B cell (primary cell): ENCODE data around the gene TDRD15. TPM values are rescaled to one million over a fixed set of nuclear protein-coding genes. Genes with fewer than 3 reads are reported as not detected.
"Not testable (repeated sequence)": the region's sequence is repeated elsewhere in the genome, so short reads cannot be mapped to it uniquely, and the experiment has no call there.

Experiments
- ATAC-seq: fragments of 200-7000 bp; cut with Tn5 transposase; one replicate; pipeline ENCODE4 v1.10.0; 2021; ENCODE audit warnings: low read depth, mild to moderate bottlenecking, moderate number of reproducible peaks, moderate library complexity
- CTCF ChIA-PET: fragments of 350-600 bp; sonication (Branson Sonifier 250); formaldehyde crosslinking; loops from one replicate; lab custom pipeline; 2021; ENCODE audit warnings: antibody characterized with exemption, inconsistent platforms; lab: Charles Lee
- POLR2A ChIA-PET: fragments of 350-600 bp; sonication (Branson Sonifier 250); formaldehyde crosslinking; loops from one replicate; lab custom pipeline; 2021; ENCODE audit warnings: antibody characterized with exemption; lab: Charles Lee
- DNase-seq: peaks from one replicate; pipeline ENCODE4 v3.0.0; 2013
- H2AFZ ChIP-seq: 2 replicates; pipeline ENCODE4 v1.6.1; 2012; ENCODE audit warnings: mild to moderate bottlenecking, low read depth, low read length; ENCODE audit not compliant: insufficient read depth, poor library complexity, severe bottlenecking
- H3K27ac ChIP-seq, 2 donors: 1 replicate in 1 of 2; 2 replicates in 1 of 2; pipeline ENCODE4 v1.5.1; 2012 to 2013; ENCODE audit warnings: low read length in 2 of 2, mild to moderate bottlenecking in 2 of 2, moderate library complexity in 1 of 2
- H3K27me3 ChIP-seq, 4 experiments: fragments of 200-600 bp in 1 of 4; sonication (generic) in 1 of 4; replicated peaks in 1 of 4; 1 replicate in 2 of 4; 2 replicates in 2 of 4; pipeline versions ENCODE4 v1.6.1 to v1.7.0; 2013 to 2016; ENCODE audit warnings: low read length in 3 of 4, mild to moderate bottlenecking in 2 of 4, mixed read lengths in 1 of 4, moderate library complexity in 1 of 4; ENCODE audit not compliant: insufficient read depth in 4 of 4, control insufficient read depth in 3 of 4; ENCODE audit errors: control extremely low read depth in 1 of 4
- H3K36me3 ChIP-seq, 2 experiments: replicated peaks in 1 of 2; 1 replicate in 1 of 2; 2 replicates in 1 of 2; pipeline versions ENCODE4 v1.6.1 to v1.7.1; 2013; ENCODE audit warnings: low read length in 1 of 2; ENCODE audit not compliant: insufficient read depth in 2 of 2, control insufficient read depth in 1 of 2; ENCODE audit errors: control extremely low read depth in 1 of 2, extremely low read depth in 1 of 2
- H3K4me1 ChIP-seq, 2 donors: fragments of 200-600 bp in 1 of 2; sonication (generic) in 1 of 2; 1 replicate in 1 of 2; 2 replicates in 1 of 2; pipeline versions ENCODE4 v1.5.1 to v1.6.1; 2013 to 2017; ENCODE audit warnings: low read length in 2 of 2; ENCODE audit not compliant: control insufficient read depth in 2 of 2, insufficient read depth in 2 of 2
- H3K4me2 ChIP-seq: replicated peaks from 2 replicates; pipeline ENCODE3; 2012; ENCODE audit warnings: mild to moderate bottlenecking, low read depth, low read length; ENCODE audit not compliant: poor library complexity, severe bottlenecking
- H3K4me3 ChIP-seq, 5 experiments: fragments of 200-600 bp in 1 of 5; sonication (generic) in 1 of 5; 1 replicate in 3 of 5; 2 replicates in 2 of 5; pipeline versions ENCODE4 v1.5.1 to v1.7.0; 2011 to 2016; ENCODE audit warnings: low read length in 4 of 5, mild to moderate bottlenecking in 4 of 5, low read depth in 2 of 5, control low read depth in 1 of 5, moderate library complexity in 1 of 5; ENCODE audit not compliant: insufficient read depth in 1 of 5; ENCODE audit errors: control extremely low read depth in 1 of 5, extremely low read depth in 1 of 5
- H3K79me2 ChIP-seq: fragments of 200-600 bp; sonication (generic); one replicate; pipeline ENCODE4 v1.6.0; 2016; ENCODE audit warnings: low read length; ENCODE audit not compliant: control insufficient read depth, insufficient read depth
- H3K9ac ChIP-seq: fragments of 200-600 bp; sonication (generic); 2 replicates; pipeline ENCODE4 v1.6.1; 2017; ENCODE audit warnings: mild to moderate bottlenecking, low read length, moderate library complexity
- H3K9me3 ChIP-seq, 3 donors: one replicate each; pipeline versions ENCODE4 v1.6.1 to v1.7.1; 2013; ENCODE audit warnings: low read length in 2 of 3; ENCODE audit not compliant: control insufficient read depth in 2 of 3, insufficient read depth in 1 of 3; ENCODE audit errors: control extremely low read depth in 1 of 3
- H4K20me1 ChIP-seq: 2 replicates; pipeline ENCODE4 v1.6.0; 2012; ENCODE audit warnings: mild to moderate bottlenecking, low read length; ENCODE audit not compliant: insufficient read depth, control insufficient read depth, poor library complexity, severe bottlenecking
- H3K27ac Mint-ChIP-seq: one replicate; pipeline ENCODE4 v1.8.0; 2021; ENCODE audit warnings: mixed read lengths
- H3K27me3 Mint-ChIP-seq: one replicate; pipeline ENCODE4 v1.8.0; 2021; ENCODE audit warnings: mixed read lengths
- H3K4me1 Mint-ChIP-seq: one replicate; pipeline ENCODE4 v1.8.0; 2021; ENCODE audit warnings: mixed read lengths
- H3K4me3 Mint-ChIP-seq: one replicate; pipeline ENCODE4 v1.8.0; 2021; ENCODE audit warnings: mixed read lengths
- H3K9me3 Mint-ChIP-seq: one replicate; pipeline ENCODE4 v1.8.0; 2022; ENCODE audit warnings: mixed read lengths; ENCODE audit not compliant: insufficient read depth
- CTCF ChIP-seq: fragments of 200-600 bp; IDR thresholded peaks from one replicate; pipeline ENCODE4 v1.8.0; 2022; ENCODE audit warnings: antibody characterized with exemption, mild to moderate bottlenecking
- EZH2 ChIP-seq: IDR thresholded peaks from 2 replicates; pipeline ENCODE4 v1.6.1; 2012; ENCODE audit warnings: borderline replicate concordance, low read depth, mild to moderate bottlenecking, moderate library complexity, low read length; ENCODE audit not compliant: insufficient read depth, poor library complexity, severe bottlenecking
- WGBS: methylation state at CpG from one replicate; pipeline ENCODE4 v1.1.5; 2013; ENCODE audit warnings: missing lambda C conversion rate; ENCODE audit not compliant: insufficient coverage; 5-methylcytosine and 5-hydroxymethylcytosine counted together
- intact Hi-C: fragments of 100-400 bp; cut with micrococcal nuclease; formaldehyde crosslinking; loops from one replicate; pipeline ENCODE4 v1.10.0; 2022
- polyA plus RNA-seq: library from polyadenylated mRNA; depleted of rRNA; stranded (reverse); fragments of >200 nt; gene quantifications from 2 replicates; pipeline ENCODE4 v1.2.3, GENCODE V29; 2012
- total RNA-seq, 2 donors: library from RNA; stranded (reverse); fragments of 120-200 nt in 1 of 2; gene quantifications; 1 replicate in 1 of 2; 2 replicates in 1 of 2; pipeline versions ENCODE4 v1.2.3 to v1.2.4, GENCODE V29; 2013 to 2022

The TDRD15 gene
- total and polyA plus RNA-seq, 2 donors (not counting 1 experiment from before 2014, with no cell fraction given) = 0.04 to 1.1 TPM

GRCh38 chr2:21099281-21099907 is 24.4 kb upstream of the TDRD15 start:
- H3K27ac ChIP-seq = no peak overlapping the region
- peaks cover 8% of the 10 kb centered on the region for H3K27me3 Mint-ChIP-seq
- peaks cover 0 to 3% (median 0%) of the 10 kb centered on the region in 3 donors for H3K9me3 ChIP-seq
- H3K9ac ChIP-seq = no peak overlapping the region
- no peak overlapping the region for H3K4me2 ChIP-seq
- H3K4me1 Mint-ChIP-seq = no peaks in the 10 kb centered on the region
- H2AFZ ChIP-seq = no peak overlapping the region
- intact Hi-C loops = no loop called here
- no peak overlapping the region for H3K27ac Mint-ChIP-seq
- H3K4me3 Mint-ChIP-seq = no peak overlapping the region
- H3K36me3 ChIP-seq = no peaks in the 10 kb centered on the region
- H3K27me3 ChIP-seq = peaks cover 0 to 4% (median 0%) of the 10 kb centered on the region in 4 experiments
- no peaks in the 10 kb centered on the region for H4K20me1 ChIP-seq
- H3K79me2 ChIP-seq = no peaks in the 10 kb centered on the region
- ChIA-PET POLR2A (no interaction called here), CTCF (no interaction called here)
- no peak overlapping the region for H3K4me3 ChIP-seq
- TF ChIP-seq CTCF = no peak
- TF ChIP-seq EZH2 = no peak
- no peaks in the 10 kb centered on the region for H3K4me1 ChIP-seq
- DNase-seq (no peak), ATAC-seq (no peak)
- H3K9me3 Mint-ChIP-seq = no peaks in the 10 kb centered on the region
- 79% methylated on average over 3 of the region's 5 CpGs for WGBS

GRCh38 chr2:21101514-21102155 is 22.1 kb upstream of the TDRD15 start:
- peak; percentile 9 for DNase-seq
- 89% methylated on average over 29 of the region's 34 CpGs for WGBS
- H3K4me1 Mint-ChIP-seq, POLR2A ChIA-PET, H3K9me3 ChIP-seq, H3K4me3 ChIP-seq, H3K79me2 ChIP-seq, H3K27ac ChIP-seq, intact Hi-C loops, H3K4me2 ChIP-seq, H4K20me1 ChIP-seq, CTCF ChIA-PET, H2AFZ ChIP-seq, H3K27me3 ChIP-seq, H3K4me1 ChIP-seq, ATAC-seq, H3K27me3 Mint-ChIP-seq, H3K36me3 ChIP-seq, H3K9ac ChIP-seq, H3K9me3 Mint-ChIP-seq: not testable (repeated sequence)
- peak overlapping the region; percentile 65 for H3K4me3 Mint-ChIP-seq
- peak overlapping the region; percentile 60 for H3K27ac Mint-ChIP-seq
